Hepatocyte (in vitro differentiated cells): ENCODE data around the gene ARHGAP40. TPM values are rescaled to one million over a fixed set of nuclear protein-coding genes. Genes with fewer than 3 reads are reported as not detected.

Experiments
- DNase-seq: peaks from one replicate; pipeline ENCODE4 v3.0.0-alpha.2; 2016; ENCODE audit warnings: low spot score
- H2AFZ ChIP-seq: fragments of 200-600 bp; sonication (generic); 2 replicates; pipeline ENCODE4 v1.6.0; 2016; ENCODE audit warnings: antibody characterized with exemption, mild to moderate bottlenecking
- H3K27ac ChIP-seq: fragments of 200-600 bp; sonication (generic); 2 replicates; pipeline ENCODE4 v1.5.1; 2016; ENCODE audit warnings: mild to moderate bottlenecking
- H3K27me3 ChIP-seq: fragments of 200-600 bp; sonication (generic); 2 replicates; pipeline ENCODE4 v1.6.1; 2016
- H3K36me3 ChIP-seq: fragments of 200-600 bp; sonication (generic); replicated peaks from 2 replicates; pipeline ENCODE4 v1.5.1; 2016; ENCODE audit warnings: low read depth; ENCODE audit not compliant: insufficient read depth
- H3K4me1 ChIP-seq: fragments of 200-600 bp; sonication (generic); 2 replicates; pipeline ENCODE4 v1.5.1; 2016; ENCODE audit warnings: mild to moderate bottlenecking, moderate library complexity; ENCODE audit not compliant: insufficient read depth
- H3K4me2 ChIP-seq: fragments of 200-600 bp; sonication (generic); 2 replicates; pipeline ENCODE4 v1.6.0; 2016
- H3K4me3 ChIP-seq: fragments of 200-600 bp; sonication (generic); 2 replicates; pipeline ENCODE4 v1.5.1; 2016; ENCODE audit warnings: mild to moderate bottlenecking
- H3K79me2 ChIP-seq: fragments of 200-600 bp; sonication (generic); 2 replicates; pipeline ENCODE4 v1.6.0; 2017; ENCODE audit warnings: mild to moderate bottlenecking
- H3K9me2 ChIP-seq: fragments of 200-600 bp; sonication (generic); replicated peaks from 2 replicates; pipeline ENCODE4 v1.6.0; 2017; ENCODE audit warnings: mild to moderate bottlenecking; ENCODE audit not compliant: insufficient read depth
- H3K9me3 ChIP-seq: fragments of 200-600 bp; sonication (generic); 2 replicates; pipeline ENCODE4 v1.5.1; 2016; ENCODE audit warnings: low read depth, mild to moderate bottlenecking
- H4K20me1 ChIP-seq: fragments of 200-600 bp; sonication (generic); 2 replicates; pipeline ENCODE4 v1.6.0; 2016; ENCODE audit warnings: mild to moderate bottlenecking; ENCODE audit not compliant: insufficient read depth, poor library complexity, severe bottlenecking
- EZH2 ChIP-seq: fragments of 200-600 bp; sonication (generic); IDR thresholded peaks from 2 replicates; pipeline ENCODE4 v1.6.1; 2016; ENCODE audit warnings: antibody characterized with exemption, mild to moderate bottlenecking, borderline replicate concordance
- EZH2phosphoT487 ChIP-seq: fragments of 200-600 bp; sonication (generic); IDR thresholded peaks from one replicate; pipeline ENCODE4 v1.6.1; 2018; ENCODE audit warnings: antibody characterized with exemption, mild to moderate bottlenecking, low read depth, moderate library complexity; ENCODE audit not compliant: unreplicated experiment, severe bottlenecking
- WGBS: methylation state at CpG from one replicate; pipeline ENCODE4 v1.1.6; 2016; ENCODE audit warnings: low lambda C conversion rate; ENCODE audit errors: missing lambda C conversion rate; 5-methylcytosine and 5-hydroxymethylcytosine counted together
- polyA plus RNA-seq: library from polyadenylated mRNA; unstranded; fragments of >200 nt; fragmentation: Nextera tagmentation; extraction: Ambion mirVana; gene quantifications from 2 replicates; pipeline ENCODE4 v1.2.1, GENCODE V29; 2016
- total RNA-seq: library from RNA; depleted of rRNA; stranded (reverse); fragments of >200 nt; gene quantifications from 2 replicates; pipeline ENCODE4 v1.2.3, GENCODE V29; 2014
- TF ChIP-seq, protein P1 (sequence below): fragments of 200-600 bp; sonication (generic); IDR thresholded peaks from 2 replicates; pipeline ENCODE4 v1.5.1; 2016; ENCODE audit warnings: antibody characterized with exemption, mild to moderate bottlenecking; ENCODE audit not compliant: poor library complexity

Gene ARHGAP40
- total and polyA plus RNA-seq, 2 experiments from 2014 or later, result 1.1 to 1.2 TPM

DNA sequence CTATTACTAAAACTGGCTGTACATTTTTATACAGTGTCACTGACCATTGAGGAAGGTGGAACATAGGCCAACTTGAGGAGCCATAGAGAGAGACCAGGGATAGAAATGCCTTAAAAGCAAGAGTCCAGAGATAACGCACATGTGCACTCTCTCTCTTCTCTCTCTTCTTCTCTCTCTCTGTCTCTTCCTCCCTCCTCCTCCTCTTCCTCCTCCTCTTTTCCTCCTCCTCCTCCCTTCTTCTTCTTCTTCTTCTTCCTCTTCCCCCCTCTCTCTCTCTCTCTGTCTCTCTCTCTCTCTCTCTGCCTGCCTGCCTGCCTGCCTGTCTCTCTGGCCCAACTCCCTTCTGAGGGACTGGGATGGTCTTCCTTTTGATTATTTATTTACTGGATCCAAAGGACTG lies 36.9 kb upstream of the ARHGAP40 start:
- no peak overlapping the region for H3K4me2 ChIP-seq
- no peaks in the 10 kb centered on the region for H3K4me1 ChIP-seq
- no peaks in the 10 kb centered on the region for H3K9me3 ChIP-seq
- no peaks in the 10 kb centered on the region for H3K27me3 ChIP-seq
- H3K79me2 ChIP-seq, result no peaks in the 10 kb centered on the region
- H3K9me2 ChIP-seq, result no peaks in the 10 kb centered on the region
- no peak for DNase-seq
- no peaks in the 10 kb centered on the region for H4K20me1 ChIP-seq
- H3K4me3 ChIP-seq, result no peak overlapping the region
- H2AFZ ChIP-seq, result no peak overlapping the region
- no peak for TF ChIP-seq EZH2phosphoT487
- no peak for TF ChIP-seq EZH2
- TF ChIP-seq, protein P1, sequence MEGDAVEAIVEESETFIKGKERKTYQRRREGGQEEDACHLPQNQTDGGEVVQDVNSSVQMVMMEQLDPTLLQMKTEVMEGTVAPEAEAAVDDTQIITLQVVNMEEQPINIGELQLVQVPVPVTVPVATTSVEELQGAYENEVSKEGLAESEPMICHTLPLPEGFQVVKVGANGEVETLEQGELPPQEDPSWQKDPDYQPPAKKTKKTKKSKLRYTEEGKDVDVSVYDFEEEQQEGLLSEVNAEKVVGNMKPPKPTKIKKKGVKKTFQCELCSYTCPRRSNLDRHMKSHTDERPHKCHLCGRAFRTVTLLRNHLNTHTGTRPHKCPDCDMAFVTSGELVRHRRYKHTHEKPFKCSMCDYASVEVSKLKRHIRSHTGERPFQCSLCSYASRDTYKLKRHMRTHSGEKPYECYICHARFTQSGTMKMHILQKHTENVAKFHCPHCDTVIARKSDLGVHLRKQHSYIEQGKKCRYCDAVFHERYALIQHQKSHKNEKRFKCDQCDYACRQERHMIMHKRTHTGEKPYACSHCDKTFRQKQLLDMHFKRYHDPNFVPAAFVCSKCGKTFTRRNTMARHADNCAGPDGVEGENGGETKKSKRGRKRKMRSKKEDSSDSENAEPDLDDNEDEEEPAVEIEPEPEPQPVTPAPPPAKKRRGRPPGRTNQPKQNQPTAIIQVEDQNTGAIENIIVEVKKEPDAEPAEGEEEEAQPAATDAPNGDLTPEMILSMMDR, result no peak
- WGBS, result 100% methylated on average over 1 of the region's 1 CpG
- H3K27ac ChIP-seq, result no peak overlapping the region
- no peaks in the 10 kb centered on the region for H3K36me3 ChIP-seq

GRCh38 chr20:38566036-38566598 lies 35.5 kb upstream of the ARHGAP40 start:
- H3K36me3 ChIP-seq, result no peaks in the 10 kb centered on the region

DNA sequence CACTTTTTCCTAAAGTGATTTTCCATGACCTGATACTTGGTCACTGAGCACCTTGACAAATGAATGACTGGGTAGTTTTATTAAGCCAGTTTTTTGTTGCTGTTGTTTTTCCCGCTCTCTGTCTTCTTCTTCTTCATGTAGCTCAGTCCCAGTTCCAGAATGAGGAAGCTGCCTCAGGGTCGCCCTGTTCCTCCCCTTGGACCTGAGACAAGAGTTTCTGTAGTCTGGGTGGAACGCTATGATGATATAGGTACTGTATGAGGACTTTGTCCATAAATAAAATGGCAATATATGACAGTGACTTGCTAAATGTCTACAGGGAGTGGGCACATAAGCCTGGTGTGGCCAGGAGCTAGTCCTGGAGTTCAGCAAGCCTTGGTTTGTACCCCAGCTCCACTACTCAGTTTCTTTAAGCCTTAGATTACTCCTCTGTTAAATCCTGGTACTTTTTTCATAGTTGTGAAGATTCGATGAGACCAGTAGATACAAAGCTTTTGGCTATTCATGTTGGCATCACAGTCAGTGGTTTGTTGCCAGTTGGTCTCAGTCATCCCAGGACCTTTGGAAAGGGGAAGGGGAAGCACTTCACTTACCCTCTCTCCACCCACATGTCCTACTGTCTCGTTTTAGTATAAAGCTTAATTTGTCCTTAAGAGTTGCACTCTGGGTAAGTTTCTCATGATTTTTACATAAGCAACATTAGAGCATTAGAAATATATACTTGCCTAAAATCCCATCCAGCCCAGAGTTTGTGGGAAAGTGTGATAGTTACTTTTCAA lies 31.7 kb upstream of the ARHGAP40 start:
- no peaks in the 10 kb centered on the region for H3K9me2 ChIP-seq
- no peak for DNase-seq
- H3K36me3 ChIP-seq, result no peaks in the 10 kb centered on the region
- 97% methylated on average over 5 of the region's 5 CpGs for WGBS
- H3K4me1 ChIP-seq, result no peaks in the 10 kb centered on the region
- H4K20me1 ChIP-seq, result no peaks in the 10 kb centered on the region
- no peak overlapping the region for H3K4me3 ChIP-seq
- H3K27ac ChIP-seq, result no peak overlapping the region
- no peaks in the 10 kb centered on the region for H3K9me3 ChIP-seq
- H2AFZ ChIP-seq, result no peak overlapping the region
- no peaks in the 10 kb centered on the region for H3K79me2 ChIP-seq
- H3K4me2 ChIP-seq, result no peak overlapping the region
- TF ChIP-seq EZH2, result no peak
- TF ChIP-seq, protein P1, result no peak
- TF ChIP-seq EZH2phosphoT487, result no peak
- H3K27me3 ChIP-seq, result no peaks in the 10 kb centered on the region

More at GRCh38 chr20:38566036-38566598, 35.5 kb upstream of the ARHGAP40 start:
- no peak overlapping the region for H3K4me2 ChIP-seq
- no peaks in the 10 kb centered on the region for H3K9me2 ChIP-seq
- H2AFZ ChIP-seq, result no peak overlapping the region
- no peaks in the 10 kb centered on the region for H3K4me1 ChIP-seq
- no peaks in the 10 kb centered on the region for H3K9me3 ChIP-seq
- DNase-seq, result no peak
- no peaks in the 10 kb centered on the region for H3K79me2 ChIP-seq
- H3K4me3 ChIP-seq, result no peak overlapping the region
- H4K20me1 ChIP-seq, result no peaks in the 10 kb centered on the region
- no peaks in the 10 kb centered on the region for H3K27me3 ChIP-seq
- TF ChIP-seq EZH2phosphoT487 (no peak), EZH2 (no peak)
- TF ChIP-seq, protein P1, result no peak
- H3K27ac ChIP-seq, result no peak overlapping the region
- 82% methylated on average over 6 of the region's 6 CpGs for WGBS
